ENCODE measurements around the gene FCHO1.

Gene FCHO1

GRCh38 chr19:17826508-17827056 lies 75.3 kb downstream of the FCHO1 start:
- no peak for TF ChIP-seq CTCF (IDR thresholded peaks at IDR 0.05; ENCODE audit: borderline replicate concordance, extremely low read depth, low read length, poor library complexity, severe bottlenecking)
- TF ChIP-seq EZH2 (IDR thresholded peaks at IDR 0.05; ENCODE audit: borderline replicate concordance, low read depth, low read length, severe bottlenecking) = no peak
- DNase-seq = no peak
- no peaks in the 10 kb centered on the region for H3K79me2 ChIP-seq (ENCODE audit: insufficient read depth, low read length)
- H4K20me1 ChIP-seq (ENCODE audit: insufficient read depth, low read length) = no peaks in the 10 kb centered on the region
- no peak overlapping the region for H3K27ac ChIP-seq (ENCODE audit: low read length)
- no peak overlapping the region for H2AFZ ChIP-seq (ENCODE audit: low read depth, low read length)
- ATAC-seq (ENCODE audit: insufficient read depth, low read depth) = no peak
- no peaks in the 10 kb centered on the region for H3K4me1 ChIP-seq (ENCODE audit: insufficient read depth, low read length)
- H3K36me3 ChIP-seq (ENCODE audit: insufficient read depth, low read length) = 0 out of 2 replicates have a peak, but pooled peaks cover 2% of the 10 kb centered on the region
- H3K9ac ChIP-seq (ENCODE audit: low read depth, low read length) = no peak overlapping the region
- H3K4me3 ChIP-seq (ENCODE audit: low read depth in 1 of 2, low read length in 2 of 2) = no peak overlapping the region
- H3K9me3 ChIP-seq (ENCODE audit: insufficient read depth, low read length, severe bottlenecking) = no peaks in the 10 kb centered on the region
- H3K27me3 ChIP-seq (ENCODE audit: insufficient read depth, low read length, poor library complexity) = no peaks in the 10 kb centered on the region
- H3K4me2 ChIP-seq (ENCODE audit: insufficient read depth, low read length) = no peak overlapping the region

- H3K4me3 ChIP-seq (ENCODE audit: low read depth in 1 of 2, low read length in 2 of 2) = no peak overlapping the region
Observed at GRCh38 chr19:17829855-17830566, 78.7 kb downstream of the FCHO1 start.

GRCh38 chr19:17830567-17831418 lies 79.5 kb downstream of the FCHO1 start:
- TF ChIP-seq EZH2 (IDR thresholded peaks at IDR 0.05; ENCODE audit: borderline replicate concordance, low read depth, low read length, severe bottlenecking) (no peak), CTCF (IDR thresholded peaks at IDR 0.05; ENCODE audit: borderline replicate concordance, extremely low read depth, low read length, poor library complexity, severe bottlenecking) (no peak)

More at GRCh38 chr19:17829855-17830566, 78.7 kb downstream of the FCHO1 start:
- H3K27ac ChIP-seq (ENCODE audit: low read length) = no peak overlapping the region
- no peak overlapping the region for H3K4me2 ChIP-seq (ENCODE audit: insufficient read depth, low read length)
- no peaks in the 10 kb centered on the region for H3K9me3 ChIP-seq (ENCODE audit: insufficient read depth, low read length, severe bottlenecking)
- H3K4me1 ChIP-seq (ENCODE audit: insufficient read depth, low read length) = no peaks in the 10 kb centered on the region
- no peak for ATAC-seq (ENCODE audit: insufficient read depth, low read depth)
- H3K27me3 ChIP-seq (ENCODE audit: insufficient read depth, low read length, poor library complexity) = no peaks in the 10 kb centered on the region
- H3K9ac ChIP-seq (ENCODE audit: low read depth, low read length) = no peak overlapping the region
- 0 out of 2 replicates have a peak, but pooled peaks cover 3% of the 10 kb centered on the region for H3K36me3 ChIP-seq (ENCODE audit: insufficient read depth, low read length)
- DNase-seq = no peak
- H3K79me2 ChIP-seq (ENCODE audit: insufficient read depth, low read length) = no peaks in the 10 kb centered on the region
- H4K20me1 ChIP-seq (ENCODE audit: insufficient read depth, low read length) = no peaks in the 10 kb centered on the region
- no peak overlapping the region for H2AFZ ChIP-seq (ENCODE audit: low read depth, low read length)
- TF ChIP-seq EZH2 (IDR thresholded peaks at IDR 0.05; ENCODE audit: borderline replicate concordance, low read depth, low read length, severe bottlenecking) (no peak), CTCF (IDR thresholded peaks at IDR 0.05; ENCODE audit: borderline replicate concordance, extremely low read depth, low read length, poor library complexity, severe bottlenecking) (no peak)

More at GRCh38 chr19:17830567-17831418, 79.5 kb downstream of the FCHO1 start:
- Histone ChIP-seq H3K4me2 (ENCODE audit: insufficient read depth, low read length) (no peak overlapping the region), H3K9me3 (ENCODE audit: insufficient read depth, low read length, severe bottlenecking) (no peaks in the 10 kb centered on the region), H3K27ac (ENCODE audit: low read length) (no peak overlapping the region), H3K36me3 (ENCODE audit: insufficient read depth, low read length) (0 out of 2 replicates have a peak, but pooled peaks cover 3% of the 10 kb centered on the region), H4K20me1 (ENCODE audit: insufficient read depth, low read length) (no peaks in the 10 kb centered on the region), H3K9ac (ENCODE audit: low read depth, low read length) (no peak overlapping the region), H3K79me2 (ENCODE audit: insufficient read depth, low read length) (no peaks in the 10 kb centered on the region), H3K27me3 (ENCODE audit: insufficient read depth, low read length, poor library complexity) (no peaks in the 10 kb centered on the region), H3K4me1 (ENCODE audit: insufficient read depth, low read length) (no peaks in the 10 kb centered on the region), H2AFZ (ENCODE audit: low read depth, low read length) (no peak overlapping the region), H3K4me3 (ENCODE audit: low read depth in 1 of 2, low read length in 2 of 2) (no peak overlapping the region)
- ATAC-seq (ENCODE audit: insufficient read depth, low read depth) = peak; percentile 61
- peak; percentile 52 for DNase-seq
